GM21447 (cell line): Measurements from ENCODE around the gene PKHD1.

Experiments used
- ATAC-seq: cut with Tn5 transposase; IDR thresholded peaks from one replicate; pipeline ENCODE4 v1.9.1; 2021; ENCODE audit not compliant: unreplicated experiment

PKHD1 gene

DNA sequence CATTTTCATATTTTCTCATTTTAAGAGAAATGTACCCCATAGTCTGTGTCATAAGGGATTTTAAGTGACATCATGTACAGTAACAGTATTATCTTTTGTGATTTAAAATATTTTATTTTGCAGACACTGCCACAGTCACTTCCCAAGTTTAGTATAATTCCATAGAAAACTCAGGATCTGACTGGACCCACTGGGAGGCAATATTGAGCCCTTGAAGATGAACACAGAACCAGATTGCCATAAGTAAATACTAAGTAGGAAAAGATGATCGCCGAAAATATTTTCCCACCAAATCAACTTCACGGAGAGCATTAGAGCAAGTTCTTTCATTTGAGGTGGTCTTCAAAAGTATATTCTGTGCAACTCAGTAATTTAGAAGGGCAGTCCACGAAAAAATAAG lies 17.6 kb upstream of the PKHD1 start:
- ATAC-seq = no peak

DNA sequence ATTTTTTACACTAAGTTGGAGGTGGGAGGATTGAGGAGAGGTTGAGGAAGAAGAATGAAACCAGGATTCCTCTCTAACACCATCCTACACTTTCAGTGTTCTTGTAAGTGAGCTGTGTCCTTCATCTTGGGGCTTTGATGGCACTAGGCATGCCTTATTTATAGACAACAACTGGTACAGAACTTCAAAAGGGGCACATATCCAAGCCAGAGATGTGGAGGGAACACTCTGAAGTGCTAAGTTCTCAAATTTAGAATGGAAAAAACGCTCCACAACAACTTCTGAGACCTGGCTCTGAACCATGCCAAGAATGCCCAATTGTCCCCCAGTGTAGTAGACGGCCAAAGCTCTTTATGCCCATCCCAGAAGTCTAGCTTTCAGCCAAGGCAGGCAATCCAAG lies 16.2 kb upstream of the PKHD1 start:
- no peak for ATAC-seq

DNA sequence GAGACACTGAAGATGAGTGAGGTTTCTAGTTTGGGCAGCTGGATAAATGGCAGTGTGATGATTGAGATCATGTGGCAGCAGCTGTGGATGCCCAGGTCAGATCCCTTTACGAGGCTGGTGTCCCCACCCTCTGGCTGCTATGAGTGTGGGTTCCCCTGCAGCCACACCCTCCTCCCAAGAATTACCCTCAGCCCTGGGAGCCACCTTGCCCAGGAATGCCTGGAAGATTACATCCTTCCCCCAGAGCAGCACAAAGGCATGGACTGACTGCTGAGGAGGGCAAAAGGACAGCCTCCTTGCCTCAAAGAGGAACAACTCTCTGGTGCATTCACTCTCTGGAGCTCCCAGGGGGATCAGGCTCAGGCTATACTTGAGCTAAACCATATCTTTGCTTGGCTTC lies 15.0 kb upstream of the PKHD1 start:
- no peak for ATAC-seq

GRCh38 chr6:52098721-52099120 lies 11.3 kb upstream of the PKHD1 start:
- no peak for ATAC-seq

DNA sequence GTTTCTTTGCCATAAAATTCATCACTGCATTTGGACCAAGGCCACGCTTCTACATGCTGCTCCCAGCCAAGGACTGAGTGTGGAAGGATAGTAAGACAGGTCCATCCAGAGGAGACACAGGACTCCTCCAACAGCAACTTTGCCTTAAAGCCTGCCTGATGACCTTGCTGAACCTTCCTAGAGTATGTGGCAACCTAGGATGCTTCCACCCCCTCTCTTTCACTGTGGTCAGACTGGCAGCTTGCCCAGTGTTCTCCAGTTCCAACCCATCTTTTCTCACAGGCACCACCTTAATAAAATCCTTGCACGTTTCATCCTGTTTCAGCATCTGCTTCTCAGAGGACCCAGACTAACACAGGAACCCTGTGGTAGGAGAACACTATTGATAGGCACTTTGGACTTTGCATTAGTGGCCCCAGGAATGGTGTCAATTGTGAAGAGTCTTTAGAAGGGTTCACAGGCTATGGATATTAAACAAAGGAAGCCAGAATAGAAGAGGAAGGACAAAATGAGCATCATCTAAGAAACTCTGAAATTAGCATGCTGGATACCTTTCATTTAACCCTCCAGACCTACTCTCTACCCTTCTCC lies 2.4 kb upstream of the PKHD1 start:
- ATAC-seq = no peak

GRCh38 chr6:52086741-52087140 lies 672 bp downstream of the PKHD1 start:
- no peak for ATAC-seq

GRCh38 chr6:52081237-52081636 lies 6.2 kb downstream of the PKHD1 start:
- ATAC-seq = no peak

- no peak for ATAC-seq
Measured at GRCh38 chr6:52077961-52078625, 9.3 kb downstream of the PKHD1 start.

DNA sequence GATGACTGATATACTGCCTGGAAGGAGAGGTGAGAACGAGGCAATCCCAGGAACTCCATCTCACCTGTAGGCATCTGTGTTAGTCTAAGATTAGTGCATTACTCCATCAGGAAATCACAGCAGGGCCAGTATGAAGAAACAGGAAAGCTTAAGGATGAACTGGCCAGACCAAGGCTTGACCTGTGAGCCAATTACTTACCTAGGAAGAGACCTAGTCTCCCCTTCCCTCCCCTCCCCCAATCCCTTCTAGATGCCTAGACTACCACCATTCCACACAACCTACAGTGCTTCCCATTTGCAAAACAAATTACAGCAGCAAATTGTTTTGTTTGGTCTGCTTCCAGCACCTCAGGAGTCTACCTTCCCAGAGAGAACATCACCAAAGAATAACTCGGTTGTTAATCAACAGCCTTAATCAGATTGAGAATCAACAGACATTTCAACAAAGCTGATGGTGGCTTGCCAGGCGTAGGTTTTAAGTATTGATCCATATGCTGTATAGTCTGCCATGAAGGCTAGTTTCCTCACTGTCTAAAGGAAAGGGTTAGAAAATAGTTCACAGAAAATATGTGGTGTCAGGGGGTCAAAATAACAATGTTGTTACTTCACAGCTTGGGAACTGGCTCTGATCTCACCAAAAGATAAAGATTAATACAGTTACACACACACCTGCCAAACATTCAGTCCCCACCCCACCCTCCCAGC lies 10.1 kb downstream of the PKHD1 start:
- ATAC-seq = no peak

GRCh38 chr6:52076791-52077179 lies 10.6 kb downstream of the PKHD1 start:
- ATAC-seq = no peak

DNA sequence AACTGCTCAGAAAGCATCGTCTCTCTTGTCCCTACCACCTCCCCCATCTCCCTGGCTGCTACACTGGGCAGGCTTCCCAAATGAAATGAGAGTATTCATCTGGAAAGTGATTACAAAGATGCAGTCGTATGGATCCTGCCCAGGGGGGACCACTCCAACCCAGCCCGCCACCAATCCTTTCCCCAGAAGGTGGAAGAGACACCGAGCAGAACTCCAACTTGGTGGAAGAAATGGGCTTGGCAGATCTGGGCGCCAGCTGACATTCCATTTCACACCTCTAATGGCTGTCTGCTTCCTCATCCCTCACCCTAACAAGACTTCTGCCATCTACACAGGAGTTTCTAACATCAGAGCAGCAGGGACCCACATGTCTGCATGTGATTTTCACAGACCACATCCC lies 12.7 kb downstream of the PKHD1 start:
- no peak for ATAC-seq

- ATAC-seq = no peak
Measured at GRCh38 chr6:52074155-52074554, 13.3 kb downstream of the PKHD1 start.

- ATAC-seq = no peak
Measured at GRCh38 chr6:52065621-52066020, 21.8 kb downstream of the PKHD1 start.

- ATAC-seq = peak; percentile 98
Measured at GRCh38 chr6:52063584-52064344, 23.6 kb downstream of the PKHD1 start.

- no peak for ATAC-seq
Measured at GRCh38 chr6:52061481-52061880, 25.9 kb downstream of the PKHD1 start.

DNA sequence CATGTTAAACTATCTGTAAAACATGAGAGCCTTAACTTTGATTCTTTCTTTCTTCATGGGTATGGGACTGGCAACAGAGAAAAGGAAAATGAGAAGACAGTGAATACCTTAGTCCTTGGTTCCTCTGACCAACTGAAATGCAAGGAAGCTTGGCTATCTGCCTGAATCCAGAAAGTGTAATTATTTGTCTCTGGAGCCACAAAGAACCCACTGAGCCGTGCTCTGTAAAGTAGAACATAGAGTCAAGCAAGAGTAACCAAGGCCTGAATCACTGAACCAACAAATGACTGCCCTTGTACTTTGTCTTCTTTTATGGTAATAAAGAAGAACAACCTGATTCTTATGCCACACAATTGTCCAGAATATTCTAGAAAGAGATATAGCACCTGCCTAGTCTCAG lies 27.6 kb downstream of the PKHD1 start:
- ATAC-seq = no peak

DNA sequence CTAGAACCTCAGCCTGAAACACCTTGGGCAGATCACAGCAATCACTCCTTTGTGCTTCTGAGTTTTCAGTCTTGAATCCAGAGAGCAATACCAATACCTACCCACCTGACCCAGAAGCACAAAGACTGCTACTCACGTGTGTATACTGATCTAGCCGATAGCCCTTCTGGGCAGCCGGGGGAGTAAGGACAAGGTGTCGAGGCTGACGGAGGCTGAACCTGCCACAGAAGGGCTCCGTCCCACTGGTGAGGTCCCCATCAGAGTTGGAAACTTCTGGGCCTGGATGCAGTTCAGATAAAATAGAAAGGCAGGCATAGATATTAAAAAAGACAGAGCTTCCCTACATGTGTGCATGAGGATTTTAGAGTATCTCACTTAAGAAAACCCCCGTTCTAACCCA lies 32.0 kb downstream of the PKHD1 start:
- ATAC-seq = no peak

DNA sequence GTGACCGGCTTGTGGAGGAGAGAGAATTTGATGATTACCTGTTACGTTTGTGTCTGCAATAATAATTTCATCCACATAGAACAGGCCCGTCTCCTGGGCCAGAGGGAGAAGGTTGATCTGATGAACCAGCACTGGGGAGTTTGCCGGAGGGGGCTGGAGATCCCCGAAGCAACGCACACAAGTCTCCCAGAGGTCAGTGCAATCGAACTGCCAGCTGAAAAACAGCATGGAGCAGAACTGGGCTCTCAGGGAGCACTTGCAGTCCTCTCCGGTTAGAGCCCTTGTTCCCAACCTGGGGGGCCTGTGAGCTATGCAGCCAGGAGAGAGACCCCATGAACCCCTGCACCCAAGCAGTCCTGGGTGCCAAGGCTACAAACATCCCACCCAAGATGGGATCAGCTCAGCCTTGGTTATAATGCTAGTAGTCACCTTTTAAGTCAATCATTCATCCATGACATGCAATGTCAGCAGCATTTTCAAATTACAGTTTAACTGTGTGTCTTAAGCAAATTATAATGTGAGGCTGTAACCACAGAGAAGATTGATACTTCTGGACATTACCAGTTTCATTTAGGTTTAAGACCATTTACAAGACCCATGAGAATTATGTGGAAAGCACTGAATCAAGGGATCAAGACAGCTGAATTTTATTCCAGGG lies 34.2 kb downstream of the PKHD1 start:
- ATAC-seq = no peak

- ATAC-seq = no peak
Measured at GRCh38 chr6:52050051-52050405, 37.4 kb downstream of the PKHD1 start.

- no peak for ATAC-seq
Measured at GRCh38 chr6:52049252-52050050, 38.0 kb downstream of the PKHD1 start.

DNA sequence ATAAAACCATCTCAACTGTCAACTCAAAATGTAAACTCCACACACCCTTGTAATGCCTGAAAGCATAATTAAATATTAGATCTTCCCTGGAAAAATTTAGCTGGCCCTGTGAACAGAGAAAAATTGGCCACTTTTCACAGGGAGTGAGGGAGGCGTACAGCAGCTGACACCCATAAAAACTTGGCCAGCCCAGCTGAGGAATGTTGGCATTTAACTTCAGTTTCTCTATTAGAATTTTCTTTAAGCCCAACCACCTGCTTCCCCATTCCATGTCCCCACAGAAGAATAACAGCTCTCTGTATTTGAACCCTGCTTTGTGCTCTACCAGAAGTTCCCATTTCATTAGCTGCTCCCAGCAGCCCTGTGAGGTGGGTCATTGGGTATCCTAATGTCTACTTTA lies 41.0 kb downstream of the PKHD1 start:
- no peak for ATAC-seq
